Head of caudate nucleus (tissue), 42 donors: Measurements from ENCODE around the gene TMEM80.
"Not testable (repeated sequence)": the region's sequence is repeated elsewhere in the genome, so short reads cannot be mapped to it uniquely, and the experiment has no call there.

Source experiments
- DNase-seq, 42 donors: peaks; one replicate each; pipeline versions ENCODE4 v3.0.0 to v3.0.0-alpha.2; 2020 to 2021; ENCODE audit warnings: mixed read lengths in 7 of 42
- intact Hi-C: fragments of 100-400 bp; cut with DNase I; formaldehyde crosslinking; loops from one replicate; pipeline ENCODE4 v1.15.0; 2022

TMEM80 gene

GRCh38 chr11:674406-674805 is 21.2 kb upstream of the TMEM80 start:
- no peak for DNase-seq
- intact Hi-C loops, result no loop called here

- DNase-seq, result no peak
- intact Hi-C loops, result no loop called here
These were observed 17.3 kb upstream of the TMEM80 start for GRCh38 chr11:678297-678696.

- intact Hi-C loops, result no loop called here
These were observed 16.1 kb upstream of the TMEM80 start for GRCh38 chr11:679271-680207.

GRCh38 chr11:680476-680875 is 15.1 kb upstream of the TMEM80 start:
- intact Hi-C loops, result no loop called here
- DNase-seq, result peak in 3 of 42 donors; percentile 19 to 38 (median 25)

More at GRCh38 chr11:679271-680207, 16.1 kb upstream of the TMEM80 start:
- peak in 5 of 42 donors; percentile 22 to 56 (median 49) for DNase-seq

- intact Hi-C loops, result no loop called here
These were observed 14.6 kb upstream of the TMEM80 start for GRCh38 chr11:680970-681369.

GRCh38 chr11:686451-687243 is 9.0 kb upstream of the TMEM80 start:
- DNase-seq, result no peak
- intact Hi-C loops, result no loop called here

More at GRCh38 chr11:680970-681369, 14.6 kb upstream of the TMEM80 start:
- DNase-seq, result peak in 26 of 42 donors; percentile 34 to 80 (median 60)

- DNase-seq, result no peak
- intact Hi-C loops, result no loop called here
These were observed 7.9 kb upstream of the TMEM80 start for GRCh38 chr11:687751-688150.

GRCh38 chr11:688681-689080 is 6.9 kb upstream of the TMEM80 start:
- DNase-seq, result no peak
- intact Hi-C loops, result no loop called here

- no peak for DNase-seq
These were observed 6.0 kb upstream of the TMEM80 start for GRCh38 chr11:689625-690024.

GRCh38 chr11:690244-690643 is 5.4 kb upstream of the TMEM80 start:
- intact Hi-C loops, result loop anchor here (10.0 kb wide), 1 partner anchor 125 kb away; the partner anchor contains the start of genes LMNTD2 and RASSF7
- not testable (repeated sequence) for DNase-seq

More at GRCh38 chr11:689625-690024, 6.0 kb upstream of the TMEM80 start:
- intact Hi-C loops, result loop anchor here (10.0 kb wide), 1 partner anchor 125 kb away; the partner anchor contains the start of genes LMNTD2 and RASSF7

- DNase-seq, result peak in 20 of 42 donors; percentile 27 to 85 (median 58)
- intact Hi-C loops, result loop anchor here (10.0 kb wide), 1 partner anchor 126 kb away; the partner anchor contains the start of genes LMNTD2 and RASSF7
These were observed 4.6 kb upstream of the TMEM80 start for GRCh38 chr11:690738-691633.

- intact Hi-C loops, result loop anchor here (10.0 kb wide), 1 partner anchor 127 kb away; the partner anchor contains the start of genes LMNTD2 and RASSF7
- peak in 2 of 42 donors; percentile 35 to 47 for DNase-seq
These were observed 3.7 kb upstream of the TMEM80 start for GRCh38 chr11:691710-692590.

- intact Hi-C loops, result loop anchor here (10.0 kb wide), 1 partner anchor 128 kb away; the partner anchor contains the start of genes LMNTD2 and RASSF7
These were observed 2.7 kb upstream of the TMEM80 start for GRCh38 chr11:692824-693414.

GRCh38 chr11:693415-693831 is 2.2 kb upstream of the TMEM80 start:
- DNase-seq, result no peak
- intact Hi-C loops, result loop anchor here (10.0 kb wide), 1 partner anchor 129 kb away; the partner anchor contains the start of genes LMNTD2 and RASSF7

More at GRCh38 chr11:692824-693414, 2.7 kb upstream of the TMEM80 start:
- DNase-seq, result no peak

- no peak for DNase-seq
- intact Hi-C loops, result loop anchor here (10.0 kb wide), 1 partner anchor 129 kb away; the partner anchor contains the start of genes LMNTD2 and RASSF7
These were observed 1.6 kb upstream of the TMEM80 start for GRCh38 chr11:693887-694562.
